ENCODE data around the gene ALDH1B1. TPM values are rescaled to one million over a fixed set of nuclear protein-coding genes. Genes with fewer than 3 reads are reported as not detected.

The ALDH1B1 gene
- total and polyA plus RNA-seq, 10 of the 15 experiments (the other 5 are each of a cell fraction or from before 2014, with no cell fraction given) = 8.6 to 38.5 (median 30.9) TPM

DNA sequence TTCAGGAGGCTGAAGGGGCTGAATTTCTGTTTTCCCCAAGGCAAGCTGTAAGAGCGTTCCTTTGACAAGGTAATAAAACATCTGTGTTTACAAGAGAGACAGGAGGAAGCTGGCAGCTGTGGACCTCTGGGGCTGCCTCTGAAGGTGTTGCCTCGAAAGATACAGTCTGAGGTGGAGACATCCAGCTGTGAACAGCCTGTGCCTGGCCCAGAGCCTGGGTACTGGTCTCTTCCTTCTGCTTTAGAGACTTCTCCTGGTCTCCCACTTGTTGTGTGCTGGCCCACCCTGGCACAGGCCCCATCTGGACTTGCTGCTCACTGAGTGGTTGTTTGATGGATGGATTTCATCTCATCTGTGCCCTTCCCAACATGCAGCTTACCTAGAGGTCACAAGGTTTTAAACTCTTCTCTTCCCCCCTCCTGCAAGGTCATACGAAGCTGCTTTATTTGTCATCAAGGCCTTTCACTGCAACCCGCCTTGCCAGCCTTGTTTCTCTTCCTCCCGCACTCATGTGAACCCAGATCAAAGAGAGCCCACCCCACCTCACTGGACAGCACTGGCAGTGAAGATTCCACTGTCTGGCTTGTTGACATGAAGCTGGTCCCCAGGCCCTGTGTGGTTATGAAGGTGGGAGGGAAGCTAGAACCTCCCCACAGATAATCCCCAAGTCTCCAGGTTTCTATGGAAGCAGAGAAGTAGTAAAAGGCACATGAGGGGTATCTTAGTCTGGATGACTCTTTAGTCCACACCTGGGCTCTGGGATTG lies 35.0 kb upstream of the ALDH1B1 start (continued):
- TF ChIP-seq, protein P1, sequence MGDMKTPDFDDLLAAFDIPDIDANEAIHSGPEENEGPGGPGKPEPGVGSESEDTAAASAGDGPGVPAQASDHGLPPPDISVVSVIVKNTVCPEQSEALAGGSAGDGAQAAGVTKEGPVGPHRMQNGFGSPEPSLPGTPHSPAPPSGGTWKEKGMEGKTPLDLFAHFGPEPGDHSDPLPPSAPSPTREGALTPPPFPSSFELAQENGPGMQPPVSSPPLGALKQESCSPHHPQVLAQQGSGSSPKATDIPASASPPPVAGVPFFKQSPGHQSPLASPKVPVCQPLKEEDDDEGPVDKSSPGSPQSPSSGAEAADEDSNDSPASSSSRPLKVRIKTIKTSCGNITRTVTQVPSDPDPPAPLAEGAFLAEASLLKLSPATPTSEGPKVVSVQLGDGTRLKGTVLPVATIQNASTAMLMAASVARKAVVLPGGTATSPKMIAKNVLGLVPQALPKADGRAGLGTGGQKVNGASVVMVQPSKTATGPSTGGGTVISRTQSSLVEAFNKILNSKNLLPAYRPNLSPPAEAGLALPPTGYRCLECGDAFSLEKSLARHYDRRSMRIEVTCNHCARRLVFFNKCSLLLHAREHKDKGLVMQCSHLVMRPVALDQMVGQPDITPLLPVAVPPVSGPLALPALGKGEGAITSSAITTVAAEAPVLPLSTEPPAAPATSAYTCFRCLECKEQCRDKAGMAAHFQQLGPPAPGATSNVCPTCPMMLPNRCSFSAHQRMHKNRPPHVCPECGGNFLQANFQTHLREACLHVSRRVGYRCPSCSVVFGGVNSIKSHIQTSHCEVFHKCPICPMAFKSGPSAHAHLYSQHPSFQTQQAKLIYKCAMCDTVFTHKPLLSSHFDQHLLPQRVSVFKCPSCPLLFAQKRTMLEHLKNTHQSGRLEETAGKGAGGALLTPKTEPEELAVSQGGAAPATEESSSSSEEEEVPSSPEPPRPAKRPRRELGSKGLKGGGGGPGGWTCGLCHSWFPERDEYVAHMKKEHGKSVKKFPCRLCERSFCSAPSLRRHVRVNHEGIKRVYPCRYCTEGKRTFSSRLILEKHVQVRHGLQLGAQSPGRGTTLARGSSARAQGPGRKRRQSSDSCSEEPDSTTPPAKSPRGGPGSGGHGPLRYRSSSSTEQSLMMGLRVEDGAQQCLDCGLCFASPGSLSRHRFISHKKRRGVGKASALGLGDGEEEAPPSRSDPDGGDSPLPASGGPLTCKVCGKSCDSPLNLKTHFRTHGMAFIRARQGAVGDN (IDR thresholded peaks at IDR 0.05) = no peak
- TF ChIP-seq RUNX3 (IDR thresholded peaks at IDR 0.05; ENCODE audit: low read length) (no peak), BCLAF1 (IDR thresholded peaks at IDR 0.05) (no peak), HDAC6 (IDR thresholded peaks at IDR 0.05; ENCODE audit: unreplicated experiment) (no peak), CEBPZ (IDR thresholded peaks at IDR 0.05; ENCODE audit: low read depth, low read length) (no peak), SUPT20H (IDR thresholded peaks at IDR 0.05; ENCODE audit: borderline replicate concordance, control insufficient read depth, low read depth, low read length) (no peak), RAD21 (IDR thresholded peaks at IDR 0.05; ENCODE audit: insufficient read depth, low read depth, low read length) (no peak), JUNB (IDR thresholded peaks at IDR 0.05) (no peak), YY1 (IDR thresholded peaks at IDR 0.05; ENCODE audit: low read depth, low read length) (no peak)
- TF ChIP-seq, protein P2, sequence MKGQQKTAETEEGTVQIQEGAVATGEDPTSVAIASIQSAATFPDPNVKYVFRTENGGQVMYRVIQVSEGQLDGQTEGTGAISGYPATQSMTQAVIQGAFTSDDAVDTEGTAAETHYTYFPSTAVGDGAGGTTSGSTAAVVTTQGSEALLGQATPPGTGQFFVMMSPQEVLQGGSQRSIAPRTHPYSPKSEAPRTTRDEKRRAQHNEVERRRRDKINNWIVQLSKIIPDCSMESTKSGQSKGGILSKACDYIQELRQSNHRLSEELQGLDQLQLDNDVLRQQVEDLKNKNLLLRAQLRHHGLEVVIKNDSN (IDR thresholded peaks at IDR 0.05; ENCODE audit: borderline replicate concordance, extremely low read length, insufficient read depth, low read depth, low read length) = no peak
